ENCODE results near the gene ILKAP. TPM values are rescaled to one million over a fixed set of nuclear protein-coding genes. Genes with fewer than 3 reads are reported as not detected.

Gene ILKAP
- total RNA-seq, 4 donors from 2014 or later, result 27.3 to 36.0 (median 34.3) TPM

- no peak overlapping the region for H3K27ac ChIP-seq (replicated peaks in 1 of 4)
- intact Hi-C loops (cut with DNase I), result no loop called here
- 73% methylated on average over 2 of the region's 2 CpGs for WGBS
- no peaks in the 10 kb centered on the region for H3K36me3 ChIP-seq
- peaks cover 0 to 7% (median 0%) of the 10 kb centered on the region in 4 donors for H3K4me1 ChIP-seq
- H3K9me3 ChIP-seq, result no peaks in the 10 kb centered on the region
- peaks cover 0 to 10% (median 0%) of the 10 kb centered on the region in 4 donors for H3K27me3 ChIP-seq
- no peak overlapping the region for H3K4me3 ChIP-seq
- no peak for DNase-seq (ENCODE audit: extremely low spot score)
- TF ChIP-seq EP300 (IDR thresholded peaks at IDR 0.05) (no peak), POLR2A (IDR thresholded peaks at IDR 0.05; ENCODE audit: low read depth) (no peak), POLR2AphosphoS5 (IDR thresholded peaks at IDR 0.05) (no peak), CTCF (IDR thresholded peaks at IDR 0.05) (no peak)
Observed at GRCh38 chr2:238216651-238217184, 13.2 kb upstream of the ILKAP start.

- TF ChIP-seq EP300 (IDR thresholded peaks at IDR 0.05), result no peak
- no peak for TF ChIP-seq POLR2AphosphoS5 (IDR thresholded peaks at IDR 0.05)
- no peak for TF ChIP-seq CTCF (IDR thresholded peaks at IDR 0.05)
- no peak for TF ChIP-seq POLR2A (IDR thresholded peaks at IDR 0.05; ENCODE audit: low read depth)
Observed at GRCh38 chr2:238207006-238207405, 3.5 kb upstream of the ILKAP start.

GRCh38 chr2:238203973-238204683 is 633 bp upstream of the ILKAP start:
- no peak for DNase-seq (ENCODE audit: extremely low spot score)
- 62% methylated on average over 18 of the region's 18 CpGs for WGBS
- Histone ChIP-seq H3K9me3 (no peaks in the 10 kb centered on the region), H3K4me3 (peak overlapping the region; percentile 85 to 97 (median 91)), H3K4me1 (peaks cover 27 to 42% (median 41%) of the 10 kb centered on the region in 4 donors), H3K36me3 (no peaks in the 10 kb centered on the region), H3K27me3 (no peaks in the 10 kb centered on the region), H3K27ac (replicated peaks in 1 of 4) (peak overlapping the region; percentile 92 to 100 (median 96))
- intact Hi-C loops (cut with DNase I), result loop anchor here (10.0 kb wide), 1 partner anchor 61 kb away; no protein-coding TSS in a partner anchor
- TF ChIP-seq EP300 (IDR thresholded peaks at IDR 0.05), result no peak
- no peak for TF ChIP-seq POLR2A (IDR thresholded peaks at IDR 0.05; ENCODE audit: low read depth)
- TF ChIP-seq POLR2AphosphoS5 (IDR thresholded peaks at IDR 0.05), result no peak
- TF ChIP-seq CTCF (IDR thresholded peaks at IDR 0.05), result no peak

More at GRCh38 chr2:238207006-238207405, 3.5 kb upstream of the ILKAP start:
- H3K9me3 ChIP-seq, result no peaks in the 10 kb centered on the region
- no peak overlapping the region for H3K27ac ChIP-seq (replicated peaks in 1 of 4)
- no peaks in the 10 kb centered on the region for H3K27me3 ChIP-seq
- no peaks in the 10 kb centered on the region for H3K36me3 ChIP-seq
- DNase-seq (ENCODE audit: extremely low spot score), result no peak
- WGBS, result 72% methylated on average over 7 of the region's 7 CpGs
- no peak overlapping the region for H3K4me3 ChIP-seq
- peaks cover 9 to 13% (median 13%) of the 10 kb centered on the region in 4 donors for H3K4me1 ChIP-seq
- intact Hi-C loops (cut with DNase I), result loop anchor here (10.0 kb wide), 1 partner anchor 58 kb away; no protein-coding TSS in a partner anchor

GRCh38 chr2:238202326-238203093 is 985 bp downstream of the ILKAP start:
- H3K27ac ChIP-seq (replicated peaks in 1 of 4), result peak overlapping the region; percentile 92 to 100 (median 96)
- no peaks in the 10 kb centered on the region for H3K36me3 ChIP-seq
- 9% methylated on average over 27 of the region's 27 CpGs for WGBS
- TF ChIP-seq CTCF (IDR thresholded peaks at IDR 0.05), result no peak
- no peak for TF ChIP-seq POLR2AphosphoS5 (IDR thresholded peaks at IDR 0.05)
- DNase-seq (ENCODE audit: extremely low spot score), result no peak
- no peaks in the 10 kb centered on the region for H3K27me3 ChIP-seq
- H3K4me1 ChIP-seq, result peaks cover 31 to 56% (median 54%) of the 10 kb centered on the region in 4 donors
- intact Hi-C loops (cut with DNase I), result loop anchor here (10.0 kb wide), 1 partner anchor 62 kb away; no protein-coding TSS in a partner anchor
- no peaks in the 10 kb centered on the region for H3K9me3 ChIP-seq
- peak overlapping the region; percentile 85 to 97 (median 91) for H3K4me3 ChIP-seq

All from esophagus muscularis mucosa (tissue), 4 donors.